ENCODE measurements around the gene ATP1B1.

GRCh38 chr1:169090900-169091311 lies 15.6 kb upstream of the ATP1B1 start:
- TF ChIP-seq EP300 (IDR thresholded peaks at IDR 0.05) (no peak), CTCF (IDR thresholded peaks at IDR 0.05) (no peak), POLR2A (IDR thresholded peaks at IDR 0.05) (no peak)
